GM21526 (cell line): Measurements from ENCODE around the gene PLA2G15.

Source experiments
- ATAC-seq: cut with Tn5 transposase; IDR thresholded peaks from one replicate; pipeline ENCODE4 v1.9.1; 2021; ENCODE audit warnings: moderate library complexity; ENCODE audit not compliant: unreplicated experiment, low FRiP score

Gene PLA2G15

GRCh38 chr16:68251832-68252231 is 6.7 kb downstream of the PLA2G15 start:
- ATAC-seq, result no peak

- ATAC-seq, result no peak
These were observed 7.2 kb downstream of the PLA2G15 start for GRCh38 chr16:68252383-68252782.

- ATAC-seq, result no peak
These were observed 8.5 kb downstream of the PLA2G15 start for GRCh38 chr16:68253721-68254120.

GRCh38 chr16:68255712-68256111 is 10.5 kb downstream of the PLA2G15 start:
- no peak for ATAC-seq

- ATAC-seq, result peak; percentile 48
These were observed 12.2 kb downstream of the PLA2G15 start for GRCh38 chr16:68257251-68257905.

GRCh38 chr16:68257906-68258800 is 13.0 kb downstream of the PLA2G15 start:
- ATAC-seq, result no peak

GRCh38 chr16:68259007-68259825 is 14.0 kb downstream of the PLA2G15 start:
- ATAC-seq, result no peak

- ATAC-seq, result no peak
These were observed 18.5 kb downstream of the PLA2G15 start for GRCh38 chr16:68263559-68264127.

- peak; percentile 52 for ATAC-seq
These were observed 19.2 kb downstream of the PLA2G15 start, which contains the start of gene SLC7A6 for GRCh38 chr16:68264128-68265077. SLC7A6 (plus strand) TSS chr16:68264526; CDS start chr16:68274727, 10,201 bp downstream.

GRCh38 chr16:68265078-68265920 is 20.1 kb downstream of the PLA2G15 start:
- no peak for ATAC-seq

- ATAC-seq, result no peak
These were observed 22.6 kb downstream of the PLA2G15 start for GRCh38 chr16:68267612-68268405.

- ATAC-seq, result no peak
These were observed 24.6 kb downstream of the PLA2G15 start for GRCh38 chr16:68269793-68270192.

- ATAC-seq, result no peak
These were observed 25.2 kb downstream of the PLA2G15 start for GRCh38 chr16:68270353-68270752.

- no peak for ATAC-seq
These were observed 27.5 kb downstream of the PLA2G15 start for GRCh38 chr16:68272507-68273209.

GRCh38 chr16:68273459-68273858 is 28.3 kb downstream of the PLA2G15 start:
- ATAC-seq, result no peak

GRCh38 chr16:68273896-68274295 is 28.7 kb downstream of the PLA2G15 start:
- no peak for ATAC-seq

GRCh38 chr16:68274441-68274840 is 29.3 kb downstream of the PLA2G15 start:
- no peak for ATAC-seq
